ENCODE data around the gene OPCML.

The OPCML gene

DNA sequence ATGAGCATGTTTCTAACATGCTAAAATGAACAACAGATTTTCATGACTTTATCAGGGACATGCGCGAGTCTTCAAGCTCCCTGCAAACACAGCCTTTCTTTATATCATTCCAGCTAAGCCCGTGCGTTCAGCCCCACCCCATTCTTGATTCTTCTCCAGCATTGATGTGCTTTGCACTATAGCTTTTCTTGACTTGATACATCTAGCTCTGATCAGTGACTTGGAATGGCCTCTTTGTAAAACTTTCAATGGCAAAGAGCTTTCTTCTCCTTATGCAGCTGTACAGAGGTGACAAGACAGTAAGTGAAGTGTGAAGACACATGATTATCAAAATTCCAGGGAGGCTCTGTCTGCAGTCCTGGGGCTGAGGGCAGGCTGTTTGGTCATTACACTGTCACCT, 561.0 kb downstream of the OPCML start:
- no peak for TF ChIP-seq ZNF274 (IDR thresholded peaks at IDR 0.05; ENCODE audit: low read depth, low read length)
- H3K4me3 ChIP-seq (ENCODE audit: low read length): no peak overlapping the region

DNA sequence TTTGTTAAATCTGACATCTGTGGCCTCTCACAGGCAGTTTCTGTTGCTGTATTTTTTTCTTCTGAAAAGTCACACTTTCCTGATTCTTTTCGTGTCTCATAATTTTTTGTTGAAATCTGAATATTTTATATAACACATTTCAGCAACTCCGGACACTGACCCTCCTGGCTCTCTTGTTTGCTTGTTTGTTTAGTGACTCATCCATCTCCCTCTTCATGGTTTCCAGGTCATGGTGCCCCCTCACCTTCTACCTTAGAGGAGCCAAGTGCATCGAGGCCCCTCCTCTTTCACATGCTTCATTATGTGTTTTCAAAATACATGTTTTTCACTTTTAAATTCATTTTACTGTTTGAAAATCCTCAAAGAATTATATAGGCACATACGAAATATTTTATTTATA, 562.4 kb downstream of the OPCML start:
- H3K4me3 ChIP-seq (ENCODE audit: low read length): no peak overlapping the region
- TF ChIP-seq ZNF274 (IDR thresholded peaks at IDR 0.05; ENCODE audit: low read depth, low read length): no peak

DNA sequence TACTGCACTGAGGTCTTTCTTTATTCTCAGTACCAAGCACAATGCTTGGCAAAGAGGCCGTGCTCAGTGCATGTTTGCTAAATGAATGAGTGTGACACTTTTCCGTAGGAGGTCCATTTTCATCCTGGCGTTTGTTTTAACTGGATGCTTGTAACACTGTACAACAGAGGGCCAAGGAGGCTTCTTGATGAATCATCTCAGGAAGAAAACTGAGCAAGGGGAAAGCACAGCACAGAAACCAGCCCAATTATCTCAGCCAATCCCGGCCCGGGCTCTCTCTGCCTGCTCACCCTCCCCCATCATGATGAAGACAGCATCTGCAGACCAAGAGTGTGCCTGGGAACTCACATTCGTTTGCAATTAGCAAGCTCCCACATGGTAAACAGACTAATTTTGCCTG, 570.3 kb downstream of the OPCML start:
- TF ChIP-seq ZNF274 (IDR thresholded peaks at IDR 0.05; ENCODE audit: low read depth, low read length): no peak
- no peak overlapping the region for H3K4me3 ChIP-seq (ENCODE audit: low read length)

DNA sequence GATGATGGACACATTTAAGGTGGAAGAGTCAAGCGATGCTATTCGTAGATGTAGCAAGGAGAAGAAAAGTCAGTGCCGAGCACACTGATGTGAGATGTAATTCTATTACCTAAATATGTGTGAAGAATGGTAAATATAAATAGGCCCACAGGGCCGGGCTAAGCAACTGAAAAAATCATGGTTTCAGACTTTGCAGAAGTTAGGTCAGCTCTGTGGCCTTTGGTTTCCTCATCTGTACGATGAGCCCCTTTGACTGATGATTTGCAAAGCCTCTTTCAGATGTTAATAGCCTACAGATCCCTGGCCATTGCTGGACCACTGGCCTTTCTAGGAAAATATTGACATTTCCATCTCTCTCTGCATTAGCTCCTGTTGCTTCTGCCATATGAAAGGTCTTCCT, 570.8 kb downstream of the OPCML start:
- no peak for TF ChIP-seq ZNF274 (IDR thresholded peaks at IDR 0.05; ENCODE audit: low read depth, low read length)
- H3K4me3 ChIP-seq (ENCODE audit: low read length): no peak overlapping the region

DNA sequence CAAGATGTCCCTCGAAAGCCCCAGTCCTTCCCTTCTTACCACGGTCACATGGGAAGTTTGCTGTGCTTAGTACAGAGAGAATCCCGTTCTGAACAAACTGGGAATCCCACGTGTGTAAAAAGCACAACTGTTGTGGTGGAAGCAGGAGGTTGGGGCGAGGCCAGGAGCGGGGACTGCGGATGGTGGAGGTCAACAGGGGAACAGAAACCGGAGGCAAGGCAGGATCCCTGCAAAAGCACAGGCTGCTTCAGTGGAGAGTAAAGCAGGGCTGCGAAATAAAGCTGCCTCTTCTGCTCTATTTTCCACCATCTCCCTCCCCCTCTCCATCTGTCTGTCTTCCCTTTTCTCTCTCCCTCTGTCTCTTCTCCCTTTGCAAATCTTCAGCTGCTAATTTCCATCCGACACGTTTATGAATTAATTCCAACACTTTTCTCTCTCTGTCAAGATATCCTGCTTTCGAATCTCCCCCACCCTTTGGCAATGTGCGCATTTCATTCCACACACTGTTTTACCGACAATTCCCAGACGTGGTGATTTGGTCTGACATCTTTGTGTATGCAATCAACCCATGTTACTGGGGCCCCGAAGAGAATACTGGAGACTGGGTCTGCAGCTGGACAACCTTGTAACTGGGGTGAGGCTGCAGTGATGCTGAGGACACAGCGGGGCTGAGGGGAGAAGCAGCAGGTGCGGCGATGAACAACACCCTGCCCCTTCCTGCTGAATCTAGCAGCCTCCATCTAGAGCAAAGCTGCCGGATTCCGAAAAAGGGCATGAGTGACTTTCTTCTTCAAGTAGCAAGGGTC, 571.8 kb downstream of the OPCML start:
- TF ChIP-seq ZNF274 (IDR thresholded peaks at IDR 0.05; ENCODE audit: low read depth, low read length): no peak
- H3K4me3 ChIP-seq (ENCODE audit: low read length): no peak overlapping the region

DNA sequence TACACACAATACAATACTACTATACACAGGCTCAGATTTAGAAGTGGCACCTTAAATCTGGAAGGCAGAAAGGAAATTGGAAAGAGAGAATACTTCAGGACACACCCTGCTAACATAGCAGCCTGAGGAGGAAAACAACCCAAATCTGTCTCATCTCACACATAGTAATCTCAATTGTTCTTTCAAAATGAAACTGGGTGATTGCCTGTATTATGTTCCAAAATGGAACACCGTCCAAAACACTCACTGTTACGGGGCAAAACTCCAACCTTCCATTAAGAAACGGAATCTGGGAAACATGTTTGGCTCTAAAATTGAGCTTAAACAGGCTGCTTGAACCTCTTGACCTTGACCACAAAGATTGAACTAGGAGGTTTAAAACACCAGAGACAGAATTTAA, 572.6 kb downstream of the OPCML start:
- no peak for TF ChIP-seq ZNF274 (IDR thresholded peaks at IDR 0.05; ENCODE audit: low read depth, low read length)
- H3K4me3 ChIP-seq (ENCODE audit: low read length): no peak overlapping the region

DNA sequence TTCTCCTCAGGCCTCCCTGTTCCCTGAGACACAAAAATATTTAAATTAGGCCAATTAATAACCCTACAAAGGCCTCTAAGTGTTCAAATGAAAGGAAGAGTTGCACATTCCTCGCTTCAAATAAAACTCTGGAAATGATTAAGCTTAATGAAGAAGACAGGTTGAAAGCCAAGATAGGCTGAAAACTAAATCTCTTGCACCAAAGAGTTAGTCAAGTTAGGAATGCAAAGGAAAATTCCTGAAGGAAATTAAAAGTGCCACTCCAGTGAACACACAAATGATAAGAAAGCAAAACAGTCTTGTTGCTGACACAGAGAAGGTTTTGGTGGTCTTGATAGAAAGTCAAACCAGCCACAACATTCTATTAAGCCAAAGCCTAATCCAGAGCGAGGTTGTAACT, 574.4 kb downstream of the OPCML start:
- no peak overlapping the region for H3K4me3 ChIP-seq (ENCODE audit: low read length)
- TF ChIP-seq ZNF274 (IDR thresholded peaks at IDR 0.05; ENCODE audit: low read depth, low read length): no peak

DNA sequence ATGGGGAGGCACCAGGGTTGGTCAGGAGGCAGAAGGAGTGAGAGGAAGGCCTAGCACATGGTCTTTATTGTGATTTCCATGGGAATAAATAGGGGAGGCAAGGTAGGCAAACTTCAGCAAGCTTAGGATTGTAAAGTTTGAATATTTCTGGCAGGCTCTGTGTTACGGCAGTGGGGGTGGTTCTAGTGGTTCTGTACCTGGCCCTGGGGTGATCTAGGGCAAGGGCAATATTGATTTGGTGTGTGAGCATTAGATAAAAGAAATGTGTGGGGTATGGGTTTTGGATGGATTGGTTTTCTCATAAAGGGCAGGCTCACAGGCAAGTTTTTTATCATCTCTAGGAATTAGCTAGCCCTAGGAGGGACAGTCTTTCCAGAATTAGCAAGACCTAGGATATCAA, 584.0 kb downstream of the OPCML start:
- no peak overlapping the region for H3K4me3 ChIP-seq (ENCODE audit: low read length)

DNA sequence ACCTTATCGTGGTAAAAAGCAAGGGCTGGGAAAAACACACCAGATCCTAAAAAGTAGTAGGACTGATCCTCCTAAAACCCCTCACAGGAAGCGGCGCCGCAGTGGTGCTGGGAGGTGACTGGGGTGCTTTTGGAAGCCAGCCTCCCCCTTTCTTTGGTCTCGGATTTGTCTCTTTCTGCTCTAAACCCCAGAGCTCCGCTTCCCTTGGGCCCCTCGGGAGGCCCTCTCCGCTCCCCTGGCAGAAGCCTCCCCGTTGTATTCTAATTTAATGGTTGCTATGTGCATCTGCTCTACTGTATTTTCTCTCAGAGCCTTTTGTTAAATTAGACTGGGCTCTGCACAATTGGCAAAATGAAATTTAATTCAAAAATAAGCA, 587.7 kb downstream of the OPCML start:
- no peak overlapping the region for H3K4me3 ChIP-seq (ENCODE audit: low read length)
- no peak for TF ChIP-seq ZNF274 (IDR thresholded peaks at IDR 0.05; ENCODE audit: low read depth, low read length)

More for the DNA sequence above, 584.0 kb downstream of the OPCML start:
- no peak for TF ChIP-seq ZNF274 (IDR thresholded peaks at IDR 0.05; ENCODE audit: low read depth, low read length)

DNA sequence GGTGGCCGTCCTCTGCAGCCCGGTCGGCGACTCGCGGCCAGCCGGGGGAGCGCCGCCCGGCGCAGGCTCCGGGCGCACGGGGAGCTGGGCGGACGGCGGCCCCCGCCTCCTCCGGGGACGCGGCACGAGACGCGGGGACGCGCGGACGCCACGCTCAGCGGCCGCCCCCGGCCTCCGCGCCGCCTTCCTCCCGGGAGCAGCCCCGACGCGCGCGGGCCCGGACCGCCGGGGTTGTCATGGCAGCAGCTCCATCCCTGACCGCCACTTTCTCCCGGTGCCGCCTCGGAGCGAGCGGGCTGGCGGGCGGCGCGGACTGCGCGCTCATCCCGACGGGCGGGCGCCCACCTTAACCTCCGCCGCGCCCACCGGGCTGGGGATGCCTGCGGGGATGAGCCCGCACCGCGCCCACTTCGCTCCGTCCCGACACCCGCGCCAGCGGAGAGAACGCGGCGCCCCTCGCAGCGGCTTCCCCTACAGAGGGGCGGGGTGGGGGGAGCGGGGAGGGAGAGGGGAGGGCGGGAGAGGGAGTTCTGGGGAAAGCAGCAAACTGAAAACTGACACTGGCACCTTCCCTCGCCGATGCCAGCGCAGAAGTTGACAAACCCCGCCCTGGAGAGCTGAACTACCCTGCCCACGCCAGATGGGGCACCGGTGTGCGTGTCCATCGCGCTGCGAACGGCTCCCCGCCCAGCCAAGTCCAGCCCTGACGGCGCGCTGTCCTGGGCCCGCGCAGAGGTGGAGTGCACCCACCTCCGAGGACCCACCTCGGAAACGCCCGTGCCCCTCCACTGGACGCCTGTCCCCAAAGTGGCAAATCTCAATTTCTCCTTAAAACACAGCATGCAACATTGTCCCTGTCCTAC, 588.4 kb downstream of the OPCML start:
- no peak overlapping the region for H3K4me3 ChIP-seq (ENCODE audit: low read length)
- no peak for TF ChIP-seq ZNF274 (IDR thresholded peaks at IDR 0.05; ENCODE audit: low read depth, low read length)

DNA sequence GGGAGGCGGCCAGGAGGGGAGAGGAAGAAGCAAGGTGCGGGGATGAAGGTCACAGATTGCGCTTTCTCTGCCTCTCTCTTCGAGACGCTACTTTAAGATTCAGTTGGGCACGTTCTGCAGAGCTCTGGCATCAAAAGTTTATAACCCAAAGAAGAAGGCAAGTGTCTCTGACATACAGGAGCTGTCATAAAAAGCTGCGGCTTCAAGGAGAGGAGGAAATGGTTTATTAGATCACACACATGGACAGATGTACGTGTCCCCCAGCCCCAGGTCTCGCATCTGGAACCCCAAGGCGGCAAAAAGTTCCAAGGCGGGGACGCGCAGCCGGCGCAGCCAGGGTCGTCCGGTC, 589.0 kb downstream of the OPCML start:
- TF ChIP-seq ZNF274 (IDR thresholded peaks at IDR 0.05; ENCODE audit: low read depth, low read length): no peak
- H3K4me3 ChIP-seq (ENCODE audit: low read length): no peak overlapping the region

DNA sequence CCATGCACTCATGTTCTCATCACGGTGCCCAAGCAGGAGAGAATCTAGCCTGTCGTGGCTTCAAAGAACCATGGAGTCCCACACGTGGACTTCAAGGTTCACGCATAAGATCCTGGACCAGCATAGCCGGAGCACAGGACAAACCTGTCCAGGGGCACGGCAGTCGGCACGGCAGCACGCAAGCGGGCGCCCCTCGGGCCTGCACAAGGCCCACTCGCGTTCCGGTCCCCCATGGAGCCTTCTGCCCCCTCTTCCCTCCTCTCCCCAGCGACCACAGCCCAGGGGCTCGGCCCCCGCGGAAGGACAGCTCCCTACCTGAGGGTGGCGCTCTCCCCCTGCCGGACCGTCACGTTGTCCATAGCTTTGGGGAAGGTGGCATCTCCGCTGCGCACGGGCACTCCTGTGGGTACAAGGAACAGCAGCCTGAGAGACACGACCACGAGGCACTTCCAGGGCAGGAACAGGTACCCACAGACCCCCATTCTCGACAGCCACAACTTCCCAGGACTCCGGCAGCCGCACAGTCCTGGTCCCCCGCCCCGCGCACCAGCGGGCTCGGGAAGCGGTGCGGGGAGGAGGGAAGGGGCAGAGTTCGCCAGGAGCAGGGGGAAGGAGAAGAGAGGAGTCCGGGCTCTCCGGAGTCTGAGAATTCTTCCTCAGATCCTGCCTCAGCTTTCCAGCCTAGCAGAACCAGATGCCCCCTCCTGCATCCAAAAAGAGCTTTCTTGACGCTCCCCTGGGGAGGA, 589.5 kb downstream of the OPCML start:
- no peak overlapping the region for H3K4me3 ChIP-seq (ENCODE audit: low read length)

DNA sequence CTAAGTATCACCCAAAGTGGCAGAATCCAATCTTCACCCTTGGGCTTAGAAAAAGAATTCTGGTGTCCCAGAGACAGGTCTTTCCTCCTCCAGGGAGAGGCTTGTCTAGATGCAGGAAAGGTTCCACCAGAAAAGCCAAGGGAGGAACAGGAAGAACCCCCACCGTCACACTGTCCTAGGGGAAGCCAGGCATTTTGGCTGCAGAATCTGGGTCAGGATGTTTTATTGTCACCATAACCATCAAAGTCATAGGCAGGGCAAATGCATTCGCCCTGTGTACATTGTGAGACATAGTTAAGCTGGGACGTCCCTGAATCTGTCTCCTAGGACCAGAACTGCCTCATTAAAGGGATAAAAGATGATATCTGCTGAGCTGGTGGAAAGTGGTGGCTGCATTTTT, 590.5 kb downstream of the OPCML start:
- H3K4me3 ChIP-seq (ENCODE audit: low read length): no peak overlapping the region
- TF ChIP-seq ZNF274 (IDR thresholded peaks at IDR 0.05; ENCODE audit: low read depth, low read length): no peak

More for the DNA sequence above, 589.5 kb downstream of the OPCML start:
- TF ChIP-seq ZNF274 (IDR thresholded peaks at IDR 0.05; ENCODE audit: low read depth, low read length): no peak

DNA sequence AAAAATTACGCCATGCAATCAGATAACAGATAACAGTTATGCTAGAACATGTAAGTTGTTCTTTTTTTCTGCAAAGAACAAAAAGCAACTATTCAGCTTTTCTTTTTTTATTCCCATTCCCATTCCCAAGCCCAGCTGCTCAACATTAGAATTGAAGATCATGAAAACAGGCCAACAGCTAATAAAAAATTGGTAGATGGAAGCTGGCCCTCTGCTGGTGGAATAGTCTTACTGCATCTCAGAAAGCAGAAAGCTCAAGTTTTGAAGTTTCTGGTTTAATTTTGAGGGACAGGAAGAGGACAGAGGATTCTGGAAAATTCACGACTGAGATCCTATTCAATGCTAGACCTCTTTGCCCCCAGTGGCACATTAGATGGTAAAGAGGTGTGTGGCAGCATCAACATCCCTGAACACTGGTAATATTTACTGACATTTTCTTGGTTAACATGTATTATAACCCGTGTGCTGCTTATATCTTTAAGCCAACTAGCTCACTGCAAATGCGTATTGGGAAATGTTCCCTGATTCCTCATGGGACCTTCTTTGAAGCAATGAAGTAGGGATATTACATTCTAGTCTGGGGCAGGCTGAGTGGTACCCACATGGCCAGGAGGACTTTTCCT, 591.2 kb downstream of the OPCML start:
- TF ChIP-seq ZNF274 (IDR thresholded peaks at IDR 0.05; ENCODE audit: low read depth, low read length): no peak
- H3K4me3 ChIP-seq (ENCODE audit: low read length): no peak overlapping the region
